Body of pancreas (tissue), 4 donors: ENCODE results near the gene LRRC46. TPM values are rescaled to one million over a fixed set of nuclear protein-coding genes. Genes with fewer than 3 reads are reported as not detected.

Experiments
- ATAC-seq: fragments of 150-250 bp; one replicate; pipeline ENCODE4 v1.9.1; 2016
- DNase-seq, 4 donors: peaks; one replicate each; pipeline ENCODE4 v3.0.0-alpha.2; 2019
- H3K27ac ChIP-seq, 4 donors: fragments of 200-600 bp; sonication (generic); 1 replicate in 3 of 4; 2 replicates in 1 of 4; pipeline versions ENCODE4 v1.5.1 to v1.6.1; 2016 to 2019; ENCODE audit warnings: mild to moderate bottlenecking in 1 of 4, mixed read lengths in 1 of 4, moderate library complexity in 1 of 4
- H3K27me3 ChIP-seq, 2 donors: fragments of 200-600 bp; sonication (generic); one replicate each; pipeline ENCODE4 v1.6.0; 2016; ENCODE audit warnings: mild to moderate bottlenecking in 1 of 2
- H3K36me3 ChIP-seq, 2 donors: fragments of 200-600 bp; sonication (generic); replicated peaks in 1 of 2; 2 replicates each; pipeline ENCODE4 v1.5.1; 2016; ENCODE audit warnings: low read depth in 2 of 2; ENCODE audit not compliant: insufficient read depth in 1 of 2
- H3K4me1 ChIP-seq: fragments of 200-600 bp; sonication (generic); one replicate; pipeline ENCODE4 v1.6.0; 2016
- H3K4me3 ChIP-seq, 2 donors: fragments of 200-600 bp; sonication (generic); 1 replicate in 1 of 2; 2 replicates in 1 of 2; pipeline ENCODE4 v1.5.1; 2016 to 2019
- H3K9me3 ChIP-seq, 3 donors: fragments of 200-600 bp; sonication (generic); 1 replicate in 2 of 3; 2 replicates in 1 of 3; pipeline ENCODE4 v1.5.1; 2016
- POLR2A ChIP-seq, 3 donors: fragments of 450-650 bp; IDR thresholded peaks; one replicate each; pipeline ENCODE4 v1.6.1; 2016; ENCODE audit warnings: antibody characterized with exemption in 3 of 3, mild to moderate bottlenecking in 2 of 3
- WGBS, 2 donors: methylation state at CpG; one replicate each; pipeline ENCODE4 v1.1.5; 2017; 5-methylcytosine and 5-hydroxymethylcytosine counted together
- intact Hi-C: fragments of 100-400 bp; cut with DNase I; formaldehyde crosslinking; loops from one replicate; pipeline ENCODE4 v1.15.1; 2023
- total RNA-seq, 2 donors: library from RNA; depleted of rRNA; stranded (reverse); fragments of >200 nt; gene quantifications; one replicate each; pipeline ENCODE4 v1.1.0, GENCODE V29; 2016
- TF ChIP-seq, protein P1 (sequence below), 7 experiments: fragments of 450-650 bp in 4 of 7; fragments of 200-600 bp in 3 of 7; sonication (generic) in 3 of 7; IDR thresholded peaks; one replicate each; pipeline ENCODE4 v1.5.1; 2016 to 2019; ENCODE audit warnings: antibody characterized with exemption in 7 of 7

LRRC46 gene
- total RNA-seq, 2 donors from 2014 or later: not detected

DNA sequence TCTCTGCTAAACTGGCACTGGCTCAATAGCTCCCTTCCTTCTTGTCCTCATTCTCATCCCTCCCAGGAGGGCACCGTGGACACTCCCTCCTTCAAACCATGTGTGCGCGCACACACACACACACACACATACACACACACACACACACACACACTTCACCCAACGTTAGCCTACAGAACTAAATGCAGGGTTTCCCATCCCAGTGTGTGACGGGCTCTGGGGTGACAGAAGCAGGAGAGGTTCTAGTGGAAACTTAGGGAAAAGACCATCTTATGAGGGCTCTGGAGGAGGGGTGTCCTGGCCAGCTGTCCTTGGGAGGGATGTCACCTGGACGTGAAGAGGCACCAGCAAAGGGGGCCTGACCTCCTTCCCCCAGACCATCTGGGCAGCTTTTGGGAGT, 29.6 kb upstream of the LRRC46 start:
- Histone ChIP-seq H3K4me1 (no peaks in the 10 kb centered on the region), H3K27me3 (no peaks in the 10 kb centered on the region), H3K4me3 (no peak overlapping the region), H3K36me3 (peaks cover 0 to 3% of the 10 kb centered on the region in 2 donors), H3K9me3 (no peaks in the 10 kb centered on the region), H3K27ac (no peak overlapping the region)
- 29% methylated on average over 6 of the region's 6 CpGs for WGBS, 2 donors
- TF ChIP-seq, protein P1, sequence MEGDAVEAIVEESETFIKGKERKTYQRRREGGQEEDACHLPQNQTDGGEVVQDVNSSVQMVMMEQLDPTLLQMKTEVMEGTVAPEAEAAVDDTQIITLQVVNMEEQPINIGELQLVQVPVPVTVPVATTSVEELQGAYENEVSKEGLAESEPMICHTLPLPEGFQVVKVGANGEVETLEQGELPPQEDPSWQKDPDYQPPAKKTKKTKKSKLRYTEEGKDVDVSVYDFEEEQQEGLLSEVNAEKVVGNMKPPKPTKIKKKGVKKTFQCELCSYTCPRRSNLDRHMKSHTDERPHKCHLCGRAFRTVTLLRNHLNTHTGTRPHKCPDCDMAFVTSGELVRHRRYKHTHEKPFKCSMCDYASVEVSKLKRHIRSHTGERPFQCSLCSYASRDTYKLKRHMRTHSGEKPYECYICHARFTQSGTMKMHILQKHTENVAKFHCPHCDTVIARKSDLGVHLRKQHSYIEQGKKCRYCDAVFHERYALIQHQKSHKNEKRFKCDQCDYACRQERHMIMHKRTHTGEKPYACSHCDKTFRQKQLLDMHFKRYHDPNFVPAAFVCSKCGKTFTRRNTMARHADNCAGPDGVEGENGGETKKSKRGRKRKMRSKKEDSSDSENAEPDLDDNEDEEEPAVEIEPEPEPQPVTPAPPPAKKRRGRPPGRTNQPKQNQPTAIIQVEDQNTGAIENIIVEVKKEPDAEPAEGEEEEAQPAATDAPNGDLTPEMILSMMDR (IDR thresholded peaks at IDR 0.05): no peak
- TF ChIP-seq POLR2A (IDR thresholded peaks at IDR 0.05): no peak
- ATAC-seq: no peak
- intact Hi-C loops: loop anchor here (10.0 kb wide), 2 partner anchors 107 to 147 kb away; partner anchors contain the start of gene TBKBP1
- DNase-seq: no peak

DNA sequence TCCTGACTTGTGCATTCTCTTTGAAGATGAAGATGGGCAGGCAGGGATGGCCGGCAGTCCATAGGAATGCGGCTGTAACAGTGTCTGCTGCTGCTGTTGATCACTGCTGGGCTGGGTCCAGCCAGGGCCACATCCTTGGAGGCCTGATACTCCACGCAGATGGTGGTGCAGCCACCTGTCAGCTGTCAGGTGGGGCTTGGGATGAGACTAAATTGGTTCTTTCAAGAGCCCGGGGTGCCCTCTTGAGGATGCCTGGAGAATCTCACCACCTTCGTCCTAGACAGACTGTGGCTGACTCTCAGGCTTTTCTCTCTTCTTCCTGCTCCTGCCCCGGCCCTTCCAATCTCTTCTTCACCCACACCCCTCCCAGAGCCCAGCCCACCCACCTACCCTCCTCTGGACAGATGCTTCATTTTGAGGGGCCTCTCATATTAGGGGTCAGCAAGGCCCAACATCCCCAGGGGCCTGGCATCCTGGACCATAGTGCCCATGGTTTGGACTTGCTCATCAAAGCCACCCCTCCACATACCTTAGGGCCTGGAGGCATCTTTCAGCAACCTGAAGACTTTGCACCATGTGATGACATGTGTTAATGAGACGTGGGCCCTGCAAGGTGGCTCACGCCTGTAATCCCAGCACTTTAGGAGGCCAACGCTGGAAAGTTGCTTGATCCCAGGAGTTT, 29.0 kb upstream of the LRRC46 start:
- ATAC-seq (peak; percentile 84), DNase-seq (peak; percentile 53 to 67 (median 65))
- 26 to 29% methylated on average over 9 of the region's 9 CpGs for WGBS, 2 donors
- H3K4me1 ChIP-seq: no peaks in the 10 kb centered on the region
- H3K4me3 ChIP-seq: no peak overlapping the region
- H3K36me3 ChIP-seq: peaks cover 0 to 4% of the 10 kb centered on the region in 2 donors
- H3K27ac ChIP-seq: no peak overlapping the region
- no peaks in the 10 kb centered on the region for H3K9me3 ChIP-seq
- intact Hi-C loops: loop anchor here (10.0 kb wide), 2 partner anchors 108 to 148 kb away; partner anchors contain the start of gene TBKBP1
- no peaks in the 10 kb centered on the region for H3K27me3 ChIP-seq
- TF ChIP-seq POLR2A (IDR thresholded peaks at IDR 0.05): no peak
- TF ChIP-seq, protein P1 (IDR thresholded peaks at IDR 0.05): peak in 6 of 7 experiments; percentile 41 to 64 (median 54)

DNA sequence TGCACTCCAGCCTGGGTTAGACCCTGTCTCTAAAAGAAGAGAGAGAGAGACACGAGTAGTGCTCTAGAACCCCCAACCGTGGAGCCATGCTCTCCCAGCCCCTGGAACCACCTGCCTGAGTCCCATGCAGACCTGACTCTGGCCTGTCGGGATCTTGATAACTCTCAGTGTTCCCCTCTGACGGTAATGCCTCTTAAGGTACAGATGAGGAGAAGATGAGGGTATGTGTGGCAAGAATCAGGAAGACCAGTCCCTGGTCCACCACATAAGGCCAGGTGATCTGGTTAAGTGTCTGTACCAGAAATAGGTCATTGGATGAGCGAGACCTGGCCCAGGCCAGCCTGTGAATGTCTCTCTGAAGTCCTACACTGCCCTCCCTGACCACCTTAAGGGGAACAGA, 28.3 kb upstream of the LRRC46 start:
- intact Hi-C loops: loop anchor here (10.0 kb wide), 2 partner anchors 108 to 148 kb away; partner anchors contain the start of gene TBKBP1
- Histone ChIP-seq H3K27me3 (no peaks in the 10 kb centered on the region), H3K27ac (no peak overlapping the region), H3K9me3 (no peaks in the 10 kb centered on the region), H3K4me1 (no peaks in the 10 kb centered on the region), H3K36me3 (peaks cover 0 to 10% of the 10 kb centered on the region in 2 donors), H3K4me3 (no peak overlapping the region)
- DNase-seq (no peak), ATAC-seq (no peak)
- TF ChIP-seq, protein P1 (IDR thresholded peaks at IDR 0.05): no peak
- no peak for TF ChIP-seq POLR2A (IDR thresholded peaks at IDR 0.05)
- WGBS, 2 donors: 50 to 67% methylated on average over 5 of the region's 5 CpGs

DNA sequence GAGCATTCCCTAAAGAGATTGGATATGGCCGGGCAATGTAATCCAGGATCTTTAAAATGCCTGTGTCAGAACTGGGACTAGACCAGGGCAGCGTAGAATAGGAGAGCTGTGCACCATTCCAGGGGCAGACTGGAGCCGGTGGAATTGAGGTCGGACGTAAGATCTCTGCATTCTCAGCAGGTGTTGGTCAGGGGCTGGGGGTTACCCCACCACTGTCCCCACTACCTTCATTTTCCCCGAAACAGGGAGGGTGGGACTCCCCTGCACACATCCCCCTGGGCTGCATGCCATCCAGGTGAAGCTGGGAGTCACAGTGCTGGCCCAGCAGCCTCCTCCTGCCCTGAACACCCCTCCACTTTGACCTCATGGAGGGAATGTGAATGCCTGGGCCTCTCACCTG, 27.7 kb upstream of the LRRC46 start:
- no peaks in the 10 kb centered on the region for H3K9me3 ChIP-seq
- peaks cover 4% of the 10 kb centered on the region for H3K4me1 ChIP-seq
- DNase-seq (no peak), ATAC-seq (no peak)
- H3K4me3 ChIP-seq: no peak overlapping the region
- H3K27me3 ChIP-seq: no peaks in the 10 kb centered on the region
- no peak overlapping the region for H3K27ac ChIP-seq
- 71 to 75% methylated on average over 6 of the region's 6 CpGs for WGBS, 2 donors
- TF ChIP-seq, protein P1 (IDR thresholded peaks at IDR 0.05): no peak
- TF ChIP-seq POLR2A (IDR thresholded peaks at IDR 0.05): no peak
- intact Hi-C loops: loop anchor here (10.0 kb wide), 2 partner anchors 109 to 149 kb away; partner anchors contain the start of gene TBKBP1
- H3K36me3 ChIP-seq: peaks cover 0 to 13% of the 10 kb centered on the region in 2 donors
